ENCODE data around the gene ECD. TPM values are rescaled to one million over a fixed set of nuclear protein-coding genes. Genes with fewer than 3 reads are reported as not detected.

ECD gene
- total and polyA plus RNA-seq, 2 experiments from 2014 or later: 21.3 to 37.3 TPM

- Histone ChIP-seq H3K9me2 (ENCODE audit: insufficient read depth) (no peaks in the 10 kb centered on the region), H3K9ac (no peak overlapping the region), H4K20me1 (ENCODE audit: insufficient read depth) (peaks cover 3% of the 10 kb centered on the region; the same call in 1 of the 2 replicates), H3K4me3 (no peak overlapping the region), H3K36me3 (ENCODE audit: low read depth) (peaks cover 47% of the 10 kb centered on the region), H3K4me1 (ENCODE audit: insufficient read depth) (no peaks in the 10 kb centered on the region), H3K27me3 (replicated peaks; ENCODE audit: insufficient read depth) (no peaks in the 10 kb centered on the region), H3K9me3 (ENCODE audit: low read depth) (no peaks in the 10 kb centered on the region), H3K4me2 (ENCODE audit: unreplicated experiment) (no peak overlapping the region), H3K27ac (no peak overlapping the region), H3F3A (ENCODE audit: insufficient read depth) (no peaks in the 10 kb centered on the region), H3K79me2 (ENCODE audit: insufficient read depth) (peaks cover 11% of the 10 kb centered on the region; the same call in 1 of the 2 replicates), H2AFZ (no peak overlapping the region)
- DNase-seq: no peak
- WGBS, 2 experiments (ENCODE audit: low coverage in 1 of 2, low lambda C conversion rate in 2 of 2, missing lambda C conversion rate in 2 of 2): 97% methylated on average over 3 of the region's 3 CpGs
- no peak for TF ChIP-seq EZH2 (IDR thresholded peaks at IDR 0.05; ENCODE audit: insufficient read depth, poor library complexity, severe bottlenecking)
- TF ChIP-seq EZH2phosphoT487 (IDR thresholded peaks at IDR 0.05; ENCODE audit: insufficient read depth, low read depth): no peak
- in situ Hi-C loops (cut with MboI): no loop called here
These were observed 26.2 kb downstream of the ECD start for GRCh38 chr10:73141603-73142002.

- H3K27ac ChIP-seq: no peak overlapping the region
- WGBS, 2 experiments (ENCODE audit: low coverage in 1 of 2, low lambda C conversion rate in 2 of 2, missing lambda C conversion rate in 2 of 2): 47 to 50% methylated on average over 2 of the region's 2 CpGs
- in situ Hi-C loops (cut with MboI): no loop called here
- no peaks in the 10 kb centered on the region for H3K9me2 ChIP-seq (ENCODE audit: insufficient read depth)
- no peaks in the 10 kb centered on the region for H3K9me3 ChIP-seq (ENCODE audit: low read depth)
- peaks cover 59% of the 10 kb centered on the region for H3K36me3 ChIP-seq (ENCODE audit: low read depth)
- no peak overlapping the region for H3K4me2 ChIP-seq (ENCODE audit: unreplicated experiment)
- no peak for DNase-seq
- no peaks in the 10 kb centered on the region for H3F3A ChIP-seq (ENCODE audit: insufficient read depth)
- H3K79me2 ChIP-seq (ENCODE audit: insufficient read depth): peaks cover 8% of the 10 kb centered on the region; the same call in 1 of the 2 replicates
- H3K27me3 ChIP-seq (replicated peaks; ENCODE audit: insufficient read depth): no peaks in the 10 kb centered on the region
- no peak overlapping the region for H2AFZ ChIP-seq
- TF ChIP-seq EZH2phosphoT487 (IDR thresholded peaks at IDR 0.05; ENCODE audit: insufficient read depth, low read depth): no peak
- no peak for TF ChIP-seq EZH2 (IDR thresholded peaks at IDR 0.05; ENCODE audit: insufficient read depth, poor library complexity, severe bottlenecking)
- no peak overlapping the region for H3K4me3 ChIP-seq
- H4K20me1 ChIP-seq (ENCODE audit: insufficient read depth): peaks cover 3% of the 10 kb centered on the region; the same call in 1 of the 2 replicates
- no peaks in the 10 kb centered on the region for H3K4me1 ChIP-seq (ENCODE audit: insufficient read depth)
- H3K9ac ChIP-seq: no peak overlapping the region
These were observed 28.6 kb downstream of the ECD start for GRCh38 chr10:73139251-73139650.

- no peaks in the 10 kb centered on the region for H3K9me3 ChIP-seq (ENCODE audit: low read depth)
- TF ChIP-seq EZH2phosphoT487 (IDR thresholded peaks at IDR 0.05; ENCODE audit: insufficient read depth, low read depth): no peak
- no peak for TF ChIP-seq EZH2 (IDR thresholded peaks at IDR 0.05; ENCODE audit: insufficient read depth, poor library complexity, severe bottlenecking)
- in situ Hi-C loops (cut with MboI): no loop called here
These were observed 31.2 kb downstream of the ECD start for GRCh38 chr10:73136627-73137026.

GRCh38 chr10:73134727-73135126 is 33.1 kb downstream of the ECD start:
- Histone ChIP-seq H3K36me3 (ENCODE audit: low read depth) (peaks cover 67% of the 10 kb centered on the region), H3K4me2 (ENCODE audit: unreplicated experiment) (no peak overlapping the region), H3K27ac (no peak overlapping the region), H2AFZ (no peak overlapping the region), H3K4me1 (ENCODE audit: insufficient read depth) (peaks cover 8% of the 10 kb centered on the region; the same call in 1 of the 2 replicates), H3K79me2 (ENCODE audit: insufficient read depth) (no peaks in the 10 kb centered on the region; the same call in 1 of the 2 replicates), H3K9me2 (ENCODE audit: insufficient read depth) (no peaks in the 10 kb centered on the region), H3K9me3 (ENCODE audit: low read depth) (no peaks in the 10 kb centered on the region), H4K20me1 (ENCODE audit: insufficient read depth) (no peaks in the 10 kb centered on the region), H3K4me3 (no peak overlapping the region), H3K9ac (no peak overlapping the region), H3F3A (ENCODE audit: insufficient read depth) (no peaks in the 10 kb centered on the region), H3K27me3 (replicated peaks; ENCODE audit: insufficient read depth) (no peaks in the 10 kb centered on the region)
- 93 to 100% methylated on average over 3 of the region's 3 CpGs for WGBS, 2 experiments (ENCODE audit: low coverage in 1 of 2, low lambda C conversion rate in 2 of 2, missing lambda C conversion rate in 2 of 2)
- no peak for TF ChIP-seq EZH2 (IDR thresholded peaks at IDR 0.05; ENCODE audit: insufficient read depth, poor library complexity, severe bottlenecking)
- TF ChIP-seq EZH2phosphoT487 (IDR thresholded peaks at IDR 0.05; ENCODE audit: insufficient read depth, low read depth): no peak
- no peak for DNase-seq
- in situ Hi-C loops (cut with MboI): no loop called here

More at GRCh38 chr10:73136627-73137026, 31.2 kb downstream of the ECD start:
- no peak overlapping the region for H3K4me3 ChIP-seq
- H3K4me2 ChIP-seq (ENCODE audit: unreplicated experiment): no peak overlapping the region
- H2AFZ ChIP-seq: no peak overlapping the region
- H3K27ac ChIP-seq: no peak overlapping the region
- no peaks in the 10 kb centered on the region for H3K27me3 ChIP-seq (replicated peaks; ENCODE audit: insufficient read depth)
- no peak for DNase-seq
- 90 to 94% methylated on average over 2 of the region's 2 CpGs for WGBS, 2 experiments (ENCODE audit: low coverage in 1 of 2, low lambda C conversion rate in 2 of 2, missing lambda C conversion rate in 2 of 2)
- no peaks in the 10 kb centered on the region for H3F3A ChIP-seq (ENCODE audit: insufficient read depth)
- H4K20me1 ChIP-seq (ENCODE audit: insufficient read depth): no peaks in the 10 kb centered on the region
- no peak overlapping the region for H3K9ac ChIP-seq
- peaks cover 60% of the 10 kb centered on the region for H3K36me3 ChIP-seq (ENCODE audit: low read depth)
- H3K9me2 ChIP-seq (ENCODE audit: insufficient read depth): no peaks in the 10 kb centered on the region
- H3K4me1 ChIP-seq (ENCODE audit: insufficient read depth): peaks cover 5% of the 10 kb centered on the region; the same call in 1 of the 2 replicates
- H3K79me2 ChIP-seq (ENCODE audit: insufficient read depth): no peaks in the 10 kb centered on the region; the same call in 1 of the 2 replicates

Measured in GM23248 (cell line).